ENCODE measurements around the gene CUL1.

The CUL1 gene

DNA sequence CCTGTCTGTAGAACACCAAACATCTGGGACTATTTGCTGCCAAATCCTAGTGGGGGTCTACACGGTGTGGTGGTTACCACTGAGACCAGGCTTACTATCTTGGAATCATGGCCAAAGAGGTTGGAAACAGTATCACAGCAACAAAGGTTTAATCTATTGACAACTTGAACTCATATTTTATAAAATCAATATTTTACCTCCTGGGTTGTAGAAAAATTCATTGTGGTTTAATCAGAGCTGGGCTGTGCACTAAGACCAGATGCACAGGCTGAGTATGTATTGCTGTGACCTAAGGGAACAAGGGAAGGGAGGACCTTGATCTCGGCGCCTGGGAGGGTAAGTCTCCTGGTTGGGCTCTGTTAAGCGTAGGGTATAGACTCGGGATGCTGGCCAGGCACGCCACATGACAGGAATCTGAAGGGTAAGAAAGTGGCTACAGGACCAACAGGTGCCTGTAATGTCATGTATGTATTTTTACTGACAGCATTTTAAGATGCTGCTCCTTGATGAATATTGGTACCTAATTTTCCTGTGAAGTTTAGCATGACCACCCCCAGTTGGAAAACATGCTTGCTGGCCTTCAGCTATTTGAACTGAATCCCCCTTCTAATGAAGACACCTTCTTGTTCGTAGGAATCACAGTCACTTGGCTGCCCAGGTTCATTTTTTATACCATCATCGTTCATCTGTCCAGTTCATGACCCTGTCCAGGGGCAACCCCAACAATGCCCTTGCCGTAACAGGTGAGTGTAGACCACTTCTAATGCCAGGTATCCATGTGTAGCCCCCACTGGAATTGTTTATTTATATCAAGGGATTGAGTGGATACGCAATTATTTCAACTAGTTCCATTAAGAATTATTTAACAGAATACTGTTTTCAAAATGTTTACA, 105.9 kb downstream of the CUL1 start:
- H4K20me1 ChIP-seq (ENCODE audit: insufficient read depth, low read length) = no peaks in the 10 kb centered on the region
- no peak overlapping the region for H2AFZ ChIP-seq (ENCODE audit: low read length)
- TF ChIP-seq, protein P1, sequence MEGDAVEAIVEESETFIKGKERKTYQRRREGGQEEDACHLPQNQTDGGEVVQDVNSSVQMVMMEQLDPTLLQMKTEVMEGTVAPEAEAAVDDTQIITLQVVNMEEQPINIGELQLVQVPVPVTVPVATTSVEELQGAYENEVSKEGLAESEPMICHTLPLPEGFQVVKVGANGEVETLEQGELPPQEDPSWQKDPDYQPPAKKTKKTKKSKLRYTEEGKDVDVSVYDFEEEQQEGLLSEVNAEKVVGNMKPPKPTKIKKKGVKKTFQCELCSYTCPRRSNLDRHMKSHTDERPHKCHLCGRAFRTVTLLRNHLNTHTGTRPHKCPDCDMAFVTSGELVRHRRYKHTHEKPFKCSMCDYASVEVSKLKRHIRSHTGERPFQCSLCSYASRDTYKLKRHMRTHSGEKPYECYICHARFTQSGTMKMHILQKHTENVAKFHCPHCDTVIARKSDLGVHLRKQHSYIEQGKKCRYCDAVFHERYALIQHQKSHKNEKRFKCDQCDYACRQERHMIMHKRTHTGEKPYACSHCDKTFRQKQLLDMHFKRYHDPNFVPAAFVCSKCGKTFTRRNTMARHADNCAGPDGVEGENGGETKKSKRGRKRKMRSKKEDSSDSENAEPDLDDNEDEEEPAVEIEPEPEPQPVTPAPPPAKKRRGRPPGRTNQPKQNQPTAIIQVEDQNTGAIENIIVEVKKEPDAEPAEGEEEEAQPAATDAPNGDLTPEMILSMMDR (IDR thresholded peaks at IDR 0.05; ENCODE audit: low read length) = no peak
- no peak for TF ChIP-seq EZH2 (IDR thresholded peaks at IDR 0.05; ENCODE audit: borderline replicate concordance, low read length)
- no peaks in the 10 kb centered on the region for H3K27me3 ChIP-seq (ENCODE audit: insufficient read depth, low read length)
- no peaks in the 10 kb centered on the region for H3K9me3 ChIP-seq (ENCODE audit: low read length)
- no peak overlapping the region for H3K27ac ChIP-seq (ENCODE audit: low read depth, low read length, poor library complexity, severe bottlenecking)
- H3K9me2 ChIP-seq (ENCODE audit: low read depth, low read length) = no peaks in the 10 kb centered on the region
- no peaks in the 10 kb centered on the region for H3K4me1 ChIP-seq (ENCODE audit: insufficient read depth, low read length, severe bottlenecking)
- H3K4me3 ChIP-seq (ENCODE audit: low read depth, low read length, poor library complexity, severe bottlenecking) = no peak overlapping the region
- H3F3A ChIP-seq (ENCODE audit: insufficient read depth, low read length) = no peaks in the 10 kb centered on the region
- H3K9ac ChIP-seq (ENCODE audit: low read length) = no peak overlapping the region
- H3K4me2 ChIP-seq (ENCODE audit: low read length) = no peak overlapping the region
- H3K36me3 ChIP-seq (ENCODE audit: insufficient read depth, low read length) = peaks cover 77% of the 10 kb centered on the region
- H3K79me2 ChIP-seq (ENCODE audit: insufficient read depth, low read length) = no peaks in the 10 kb centered on the region

DNA sequence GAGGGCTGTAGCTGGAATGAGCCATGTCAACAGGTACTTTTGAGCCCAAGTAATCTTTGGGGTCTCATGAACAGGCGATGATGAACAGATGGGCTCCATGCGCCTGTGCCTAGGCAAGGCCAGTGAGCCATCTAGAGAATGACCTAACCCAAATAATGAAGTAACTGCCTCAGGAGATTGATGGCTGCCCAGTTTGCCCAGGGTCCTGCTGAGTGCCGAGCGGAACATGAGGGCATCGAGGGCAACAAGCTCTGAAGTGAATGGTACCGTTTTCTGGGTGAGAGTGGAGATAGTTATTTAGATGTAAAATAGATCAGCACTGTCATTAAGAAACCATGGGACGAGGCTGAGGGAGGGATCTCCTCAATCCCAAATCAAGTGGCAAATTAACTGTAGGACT, 107.5 kb downstream of the CUL1 start:
- Histone ChIP-seq H3K27ac (ENCODE audit: low read depth, low read length, poor library complexity, severe bottlenecking) (no peak overlapping the region), H4K20me1 (ENCODE audit: insufficient read depth, low read length) (no peaks in the 10 kb centered on the region), H3K4me1 (ENCODE audit: insufficient read depth, low read length, severe bottlenecking) (no peaks in the 10 kb centered on the region), H3K4me2 (ENCODE audit: low read length) (no peak overlapping the region), H3K27me3 (ENCODE audit: insufficient read depth, low read length) (no peaks in the 10 kb centered on the region), H3K4me3 (ENCODE audit: low read depth, low read length, poor library complexity, severe bottlenecking) (no peak overlapping the region), H3K9me2 (ENCODE audit: low read depth, low read length) (no peaks in the 10 kb centered on the region), H2AFZ (ENCODE audit: low read length) (no peak overlapping the region), H3K9ac (ENCODE audit: low read length) (no peak overlapping the region), H3K9me3 (ENCODE audit: low read length) (no peaks in the 10 kb centered on the region), H3K79me2 (ENCODE audit: insufficient read depth, low read length) (no peaks in the 10 kb centered on the region), H3K36me3 (ENCODE audit: insufficient read depth, low read length) (peaks cover 78% of the 10 kb centered on the region), H3F3A (ENCODE audit: insufficient read depth, low read length) (no peaks in the 10 kb centered on the region)
- TF ChIP-seq EZH2 (IDR thresholded peaks at IDR 0.05; ENCODE audit: borderline replicate concordance, low read length) = no peak
- TF ChIP-seq, protein P1 (IDR thresholded peaks at IDR 0.05; ENCODE audit: low read length) = no peak

DNA sequence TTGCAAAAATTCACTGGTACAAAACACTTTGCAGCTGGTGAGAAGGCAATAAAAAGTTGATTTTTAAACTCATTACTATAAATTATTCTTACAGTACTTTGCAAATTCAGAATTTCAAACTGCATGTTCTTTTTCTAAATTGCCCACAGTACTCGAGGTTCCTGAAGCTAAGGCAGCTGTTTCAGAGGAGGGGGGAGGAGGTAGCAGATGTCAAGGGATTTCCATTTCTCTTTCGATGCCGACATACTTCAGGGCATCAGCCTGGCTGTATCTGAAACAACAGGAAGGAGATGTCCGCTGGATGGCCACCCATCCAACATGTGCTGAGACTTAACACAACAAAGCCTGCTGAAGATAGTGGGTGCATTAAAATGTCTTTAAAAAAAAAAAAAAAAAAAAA, 108.7 kb downstream of the CUL1 start:
- Histone ChIP-seq H3K9me2 (ENCODE audit: low read depth, low read length) (no peaks in the 10 kb centered on the region), H3K36me3 (ENCODE audit: insufficient read depth, low read length) (peaks cover 78% of the 10 kb centered on the region), H3K9me3 (ENCODE audit: low read length) (no peaks in the 10 kb centered on the region), H3K27me3 (ENCODE audit: insufficient read depth, low read length) (no peaks in the 10 kb centered on the region), H3K4me2 (ENCODE audit: low read length) (no peak overlapping the region), H2AFZ (ENCODE audit: low read length) (no peak overlapping the region), H3K27ac (ENCODE audit: low read depth, low read length, poor library complexity, severe bottlenecking) (no peak overlapping the region), H3K4me3 (ENCODE audit: low read depth, low read length, poor library complexity, severe bottlenecking) (no peak overlapping the region), H3K79me2 (ENCODE audit: insufficient read depth, low read length) (no peaks in the 10 kb centered on the region), H4K20me1 (ENCODE audit: insufficient read depth, low read length) (no peaks in the 10 kb centered on the region), H3F3A (ENCODE audit: insufficient read depth, low read length) (no peaks in the 10 kb centered on the region), H3K9ac (ENCODE audit: low read length) (no peak overlapping the region), H3K4me1 (ENCODE audit: insufficient read depth, low read length, severe bottlenecking) (no peaks in the 10 kb centered on the region)
- no peak for TF ChIP-seq EZH2 (IDR thresholded peaks at IDR 0.05; ENCODE audit: borderline replicate concordance, low read length)
- TF ChIP-seq, protein P1 (IDR thresholded peaks at IDR 0.05; ENCODE audit: low read length) = no peak

All from OCI-LY1 (cell line).